ENCODE results near the gene PLEKHG5. TPM values are rescaled to one million over a fixed set of nuclear protein-coding genes. Genes with fewer than 3 reads are reported as not detected.
"Not testable (repeated sequence)": the region's sequence is repeated elsewhere in the genome, so short reads cannot be mapped to it uniquely, and the experiment has no call there.

The PLEKHG5 gene
- total RNA-seq, 2 donors from 2014 or later: 7.0 to 7.9 TPM

DNA sequence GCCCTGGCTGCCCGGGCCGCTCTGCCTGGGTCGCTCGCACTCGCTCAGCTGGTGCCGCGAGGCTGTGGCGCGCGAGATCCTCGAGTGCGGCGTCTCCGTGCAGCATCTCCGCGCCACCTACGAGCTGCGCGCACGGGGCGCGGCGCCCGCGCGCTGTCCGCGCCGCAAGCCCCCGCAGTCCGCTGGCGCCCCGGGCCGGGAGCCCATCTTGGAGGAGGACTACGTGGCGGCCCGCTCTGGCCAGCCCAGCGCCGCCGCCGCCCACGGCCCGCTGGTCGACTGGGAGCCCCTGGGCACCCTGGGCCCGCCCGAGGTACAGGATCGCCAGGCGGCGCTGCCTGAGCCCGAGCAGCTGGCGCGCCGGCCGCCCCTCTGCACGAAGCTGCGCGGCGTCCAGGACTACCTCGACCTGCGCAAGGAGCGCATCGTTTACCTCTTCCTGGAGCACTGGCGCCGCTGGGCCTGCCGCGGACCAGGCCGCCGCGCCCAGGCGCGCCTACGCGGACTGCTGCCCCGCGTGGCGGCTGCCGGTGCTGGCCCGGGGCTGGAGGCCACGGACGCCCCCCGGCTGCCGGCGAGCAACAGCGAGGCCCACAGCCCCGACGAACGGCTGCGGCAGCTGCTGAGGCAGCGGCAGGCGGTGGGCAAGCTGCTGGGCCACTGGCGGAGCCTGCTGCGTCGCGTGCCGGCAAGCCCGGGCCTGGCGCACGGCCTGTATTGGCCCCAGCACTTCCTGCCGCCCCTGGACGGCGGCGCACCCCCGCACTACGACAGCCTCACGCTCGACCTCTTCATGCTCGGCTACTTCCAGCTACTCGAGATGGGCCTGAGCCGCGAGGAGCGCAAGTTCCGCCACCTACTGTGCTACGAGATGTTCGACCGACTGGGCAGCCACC is 36.4 kb downstream of the PLEKHG5 start:
- H3K27ac ChIP-seq: no peak overlapping the region
- H3K9me3 ChIP-seq: no peaks in the 10 kb centered on the region
- H3K27me3 ChIP-seq: peaks cover 0 to 19% of the 10 kb centered on the region in 2 donors
- no peak for DNase-seq (ENCODE audit: low spot score)
- H3K4me1 ChIP-seq: peaks cover 0 to 19% of the 10 kb centered on the region in 2 donors
- peak overlapping the region in 1 of 2 donors; percentile 11 for H3K4me3 ChIP-seq
- TF ChIP-seq, protein P1, sequence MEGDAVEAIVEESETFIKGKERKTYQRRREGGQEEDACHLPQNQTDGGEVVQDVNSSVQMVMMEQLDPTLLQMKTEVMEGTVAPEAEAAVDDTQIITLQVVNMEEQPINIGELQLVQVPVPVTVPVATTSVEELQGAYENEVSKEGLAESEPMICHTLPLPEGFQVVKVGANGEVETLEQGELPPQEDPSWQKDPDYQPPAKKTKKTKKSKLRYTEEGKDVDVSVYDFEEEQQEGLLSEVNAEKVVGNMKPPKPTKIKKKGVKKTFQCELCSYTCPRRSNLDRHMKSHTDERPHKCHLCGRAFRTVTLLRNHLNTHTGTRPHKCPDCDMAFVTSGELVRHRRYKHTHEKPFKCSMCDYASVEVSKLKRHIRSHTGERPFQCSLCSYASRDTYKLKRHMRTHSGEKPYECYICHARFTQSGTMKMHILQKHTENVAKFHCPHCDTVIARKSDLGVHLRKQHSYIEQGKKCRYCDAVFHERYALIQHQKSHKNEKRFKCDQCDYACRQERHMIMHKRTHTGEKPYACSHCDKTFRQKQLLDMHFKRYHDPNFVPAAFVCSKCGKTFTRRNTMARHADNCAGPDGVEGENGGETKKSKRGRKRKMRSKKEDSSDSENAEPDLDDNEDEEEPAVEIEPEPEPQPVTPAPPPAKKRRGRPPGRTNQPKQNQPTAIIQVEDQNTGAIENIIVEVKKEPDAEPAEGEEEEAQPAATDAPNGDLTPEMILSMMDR (IDR thresholded peaks at IDR 0.05): no peak
- no peaks in the 10 kb centered on the region for H3K36me3 ChIP-seq

DNA sequence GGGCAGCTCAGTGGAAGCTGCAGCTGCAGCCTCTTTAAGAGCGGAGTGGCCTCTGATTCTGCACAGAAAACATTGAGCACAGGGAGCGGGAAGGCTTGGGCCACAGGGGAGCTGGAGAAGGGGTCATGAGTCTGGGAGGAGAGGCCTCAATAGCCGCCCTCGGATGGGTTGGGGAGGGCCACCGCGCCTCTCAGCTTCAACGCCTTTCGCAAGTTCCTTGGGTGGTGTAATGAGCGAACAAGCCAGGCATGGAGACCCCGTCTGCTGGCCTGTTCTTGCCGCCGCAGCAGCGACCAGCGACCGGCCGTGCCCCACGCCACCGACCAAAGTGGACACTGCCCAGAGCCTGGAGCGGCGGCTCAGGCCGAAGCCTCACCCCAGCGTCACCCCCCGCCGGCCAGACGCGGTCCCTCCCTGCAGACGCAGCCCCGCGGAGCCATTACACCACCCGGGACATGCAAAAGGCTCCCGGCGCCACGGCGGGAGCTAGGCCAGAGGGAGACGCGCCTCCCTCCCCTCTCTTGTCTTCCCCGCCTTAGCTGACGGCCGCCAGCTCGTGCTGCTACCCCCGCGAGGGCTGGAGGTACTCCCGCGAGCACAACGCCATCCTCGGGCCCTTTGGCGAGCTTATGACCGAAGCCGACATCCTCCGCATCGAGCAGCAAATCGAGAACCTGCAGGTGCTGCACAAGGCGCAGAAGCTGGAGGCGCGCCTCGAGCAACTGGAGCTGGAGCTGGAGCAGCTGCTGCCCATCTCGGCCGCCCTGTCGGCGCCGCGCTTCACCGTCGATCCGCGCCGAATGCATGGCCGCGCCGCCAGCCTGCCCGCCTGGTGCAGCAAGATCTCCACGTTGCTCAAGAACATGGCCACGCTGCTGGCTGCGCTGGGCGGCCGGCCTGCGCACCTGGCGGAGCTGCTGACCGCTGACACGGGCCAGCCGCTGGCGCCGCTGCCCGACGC is 37.3 kb downstream of the PLEKHG5 start:
- not testable (repeated sequence) for H3K27ac ChIP-seq; H3K36me3 ChIP-seq; H3K9me3 ChIP-seq; DNase-seq (ENCODE audit: low spot score)
- Histone ChIP-seq H3K27me3 (peaks cover 3 to 29% of the 10 kb centered on the region in 2 donors), H3K4me1 (peaks cover 0 to 17% of the 10 kb centered on the region in 2 donors), H3K4me3 (peak overlapping the region in 1 of 2 donors; percentile 11)

DNA sequence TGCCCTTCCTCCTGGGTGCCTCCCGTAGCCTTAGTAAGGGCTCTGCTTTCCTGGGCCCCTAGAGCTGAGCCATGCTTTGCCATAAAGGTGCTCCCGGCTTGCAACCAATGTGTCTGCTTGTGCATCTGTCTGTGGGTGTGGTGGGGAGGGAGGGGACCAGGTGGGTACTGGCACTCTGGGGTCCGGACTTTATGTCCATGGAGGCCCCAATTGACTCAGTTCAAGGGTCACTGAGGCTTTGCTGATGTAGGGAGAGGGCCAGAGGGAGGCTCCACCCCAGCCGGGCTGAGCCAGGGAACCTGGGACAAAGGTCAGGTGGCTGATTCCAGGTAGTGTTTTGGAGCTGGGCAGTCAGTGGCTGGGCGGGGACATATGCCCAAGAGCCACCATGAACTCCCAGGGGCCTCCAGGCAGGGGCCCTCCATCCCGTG is 40.5 kb downstream of the PLEKHG5 start:
- TF ChIP-seq, protein P1 (IDR thresholded peaks at IDR 0.05): no peak
- H3K9me3 ChIP-seq: no peaks in the 10 kb centered on the region
- H3K4me1 ChIP-seq: peaks cover 0 to 41% of the 10 kb centered on the region in 2 donors
- H3K36me3 ChIP-seq: no peaks in the 10 kb centered on the region
- DNase-seq (ENCODE audit: low spot score): no peak
- no peak overlapping the region for H3K27ac ChIP-seq
- H3K27me3 ChIP-seq: peaks cover 14 to 48% of the 10 kb centered on the region in 2 donors
- H3K4me3 ChIP-seq: no peak overlapping the region

DNA sequence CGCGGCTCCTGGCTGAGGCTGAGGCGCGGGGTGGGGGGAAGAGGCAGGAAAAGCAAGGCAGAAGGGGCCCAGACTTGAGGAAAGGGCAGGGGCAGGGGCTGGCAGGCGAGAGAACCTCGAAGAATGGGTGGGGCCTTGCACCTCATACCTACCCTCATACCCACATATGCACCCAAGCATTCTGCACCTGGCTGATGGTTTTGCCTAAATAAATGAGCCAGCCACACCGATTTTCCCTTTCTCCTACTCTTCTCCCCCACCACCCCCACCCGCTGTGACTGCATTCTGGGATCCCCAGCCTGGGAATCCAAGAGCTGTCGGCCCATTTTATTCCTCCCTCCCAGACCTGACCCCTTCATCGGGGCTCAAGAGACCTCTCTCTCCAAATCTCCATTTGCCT is 41.0 kb downstream of the PLEKHG5 start:
- not testable (repeated sequence) for H3K27ac ChIP-seq; DNase-seq (ENCODE audit: low spot score); H3K9me3 ChIP-seq; H3K4me3 ChIP-seq; H3K36me3 ChIP-seq
- Histone ChIP-seq H3K4me1 (peaks cover 0 to 40% of the 10 kb centered on the region in 2 donors), H3K27me3 (peaks cover 14 to 47% of the 10 kb centered on the region in 2 donors)

DNA sequence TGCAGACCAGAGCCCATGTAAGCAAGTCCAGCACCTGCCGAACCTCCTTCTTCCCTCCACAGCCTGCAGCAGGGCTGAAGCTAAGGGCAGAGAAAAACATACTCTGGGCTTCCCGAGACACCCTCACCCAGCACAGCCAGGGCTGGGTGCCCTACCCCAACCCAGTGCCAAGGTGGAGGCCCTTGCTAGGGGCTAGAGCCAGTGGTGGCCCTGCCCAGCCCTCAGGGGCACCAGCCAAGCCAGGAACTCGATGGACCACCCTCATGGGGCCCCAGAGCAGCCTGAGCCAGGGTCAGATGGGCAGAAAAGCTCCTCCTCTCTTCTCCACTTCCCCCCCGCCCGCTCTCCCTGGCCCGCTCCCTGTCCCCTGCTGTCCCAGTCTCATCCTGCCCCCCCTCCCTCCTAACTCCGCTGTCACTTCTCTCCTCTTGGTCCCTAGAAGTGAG is 41.4 kb downstream of the PLEKHG5 start:
- no peaks in the 10 kb centered on the region for H3K9me3 ChIP-seq
- no peak overlapping the region for H3K4me3 ChIP-seq
- peaks cover 0 to 36% of the 10 kb centered on the region in 2 donors for H3K4me1 ChIP-seq
- no peaks in the 10 kb centered on the region for H3K36me3 ChIP-seq
- DNase-seq (ENCODE audit: low spot score): no peak
- no peak overlapping the region for H3K27ac ChIP-seq
- TF ChIP-seq, protein P1 (IDR thresholded peaks at IDR 0.05): no peak
- peaks cover 14 to 43% of the 10 kb centered on the region in 2 donors for H3K27me3 ChIP-seq

DNA sequence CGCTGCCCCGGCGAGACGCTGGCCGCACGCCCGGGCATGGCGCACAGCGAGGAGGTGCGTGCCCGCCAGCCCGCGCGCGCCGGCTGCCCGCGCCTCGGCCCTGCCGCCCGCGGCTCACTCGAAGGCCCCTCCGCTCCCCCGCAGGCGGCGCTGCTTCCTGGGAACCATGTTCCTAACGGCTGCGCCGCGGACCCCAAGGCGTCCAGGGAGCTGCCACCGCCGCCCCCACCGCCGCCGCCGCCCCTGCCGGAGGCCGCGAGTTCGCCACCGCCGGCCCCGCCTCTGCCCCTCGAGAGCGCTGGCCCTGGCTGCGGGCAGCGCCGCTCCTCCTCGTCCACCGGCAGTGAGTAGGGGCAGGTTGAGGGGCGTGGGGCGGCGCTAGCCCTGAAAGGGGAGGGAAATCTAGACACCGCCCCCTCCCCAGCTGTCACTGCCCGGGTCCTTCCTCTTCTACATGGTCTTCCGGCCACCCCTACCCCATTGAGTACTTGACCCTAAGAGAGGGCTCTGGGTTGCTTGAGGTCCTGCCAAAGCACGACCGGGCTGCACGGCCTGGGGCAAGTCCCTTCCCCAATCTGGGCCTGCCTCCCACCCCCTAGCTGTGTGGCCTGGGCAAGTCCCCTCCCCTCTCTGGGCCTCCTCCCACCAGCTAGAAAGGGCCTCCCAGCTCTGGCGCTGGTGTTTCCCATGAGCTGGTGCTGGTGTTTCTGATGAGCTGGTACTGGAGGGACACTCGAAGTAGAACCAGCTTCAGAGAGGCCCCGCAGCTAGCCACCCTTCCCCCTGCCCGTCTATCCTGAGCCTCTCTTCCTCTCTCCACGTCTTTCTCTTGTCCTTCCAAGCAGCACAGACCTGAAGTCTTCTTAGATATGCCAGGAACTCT is 42.5 kb downstream of the PLEKHG5 start:
- Histone ChIP-seq H3K4me3 (peak overlapping the region in 1 of 2 donors; percentile 34), H3K4me1 (peaks cover 0 to 28% of the 10 kb centered on the region in 2 donors), H3K27ac (no peak overlapping the region), H3K9me3 (no peaks in the 10 kb centered on the region), H3K36me3 (no peaks in the 10 kb centered on the region), H3K27me3 (peaks cover 14 to 34% of the 10 kb centered on the region in 2 donors)
- no peak for DNase-seq (ENCODE audit: low spot score)
- TF ChIP-seq, protein P1 (IDR thresholded peaks at IDR 0.05): no peak
